Activated B cell treated with CpG ODN at 0.5 μM for 24 hours (primary cell): ENCODE measurements around the gene CBFA2T2. TPM values are rescaled to one million over a fixed set of nuclear protein-coding genes. Genes with fewer than 3 reads are reported as not detected.

Experiments used
- ATAC-seq: fragments of 200-7000 bp; cut with Tn5 transposase; one replicate; pipeline ENCODE4 v1.10.0; 2021; ENCODE audit warnings: low read depth, mild to moderate bottlenecking, moderate library complexity
- CTCF ChIA-PET: fragments of 350-600 bp; sonication (Branson Sonifier 250); formaldehyde crosslinking; loops from one replicate; lab custom pipeline; 2021; ENCODE audit warnings: antibody characterized with exemption; lab: Charles Lee
- POLR2A ChIA-PET: fragments of 350-600 bp; sonication (Branson Sonifier 250); formaldehyde crosslinking; loops from one replicate; lab custom pipeline; 2021; ENCODE audit warnings: antibody characterized with exemption; lab: Charles Lee
- DNase-seq: peaks from one replicate; pipeline ENCODE4 v3.0.0; 2022
- H3K27ac Mint-ChIP-seq: one replicate; pipeline ENCODE4 v1.8.0; 2020; ENCODE audit warnings: mixed read lengths
- H3K27me3 Mint-ChIP-seq: one replicate; pipeline ENCODE4 v1.8.0; 2021; ENCODE audit warnings: mixed read lengths
- H3K36me3 Mint-ChIP-seq: one replicate; pipeline ENCODE4 v1.8.0; 2021; ENCODE audit warnings: low read depth, mixed read lengths
- H3K4me1 Mint-ChIP-seq: one replicate; pipeline ENCODE4 v1.8.0; 2021; ENCODE audit warnings: mixed read lengths
- H3K4me3 Mint-ChIP-seq: one replicate; pipeline ENCODE4 v1.8.0; 2020; ENCODE audit warnings: mild to moderate bottlenecking, mixed read lengths
- H3K9me3 Mint-ChIP-seq: one replicate; pipeline ENCODE4 v1.8.0; 2020; ENCODE audit warnings: mixed read lengths
- CTCF ChIP-seq: fragments of 200-600 bp; IDR thresholded peaks from one replicate; pipeline ENCODE4 v1.8.0; 2022; ENCODE audit warnings: antibody characterized with exemption, mild to moderate bottlenecking
- intact Hi-C: fragments of 100-400 bp; cut with micrococcal nuclease; formaldehyde crosslinking; loops from one replicate; pipeline ENCODE4 v1.15.1; 2024
- total RNA-seq: library from RNA; stranded (reverse); gene quantifications from 2 replicates; pipeline ENCODE4 v1.2.3, GENCODE V29; 2022

CBFA2T2 gene
- total RNA-seq, 1 donor from 2014 or later, result 15.8 TPM

- no peak for ATAC-seq
- peaks cover 30% of the 10 kb centered on the region for H3K36me3 Mint-ChIP-seq
- intact Hi-C loops, result no loop called here
- CTCF ChIA-PET, result interaction anchor here (1.8 kb wide), 1 partner anchor 190 kb away, joined by 6 read pairs; no protein-coding TSS in a partner anchor
- no peak overlapping the region for H3K27ac Mint-ChIP-seq
- TF ChIP-seq CTCF, result no peak
- POLR2A ChIA-PET, result no interaction called here
- no peak for DNase-seq
- H3K4me3 Mint-ChIP-seq, result no peak overlapping the region
- no peaks in the 10 kb centered on the region for H3K27me3 Mint-ChIP-seq
- H3K4me1 Mint-ChIP-seq, result peaks cover 9% of the 10 kb centered on the region
- H3K9me3 Mint-ChIP-seq, result no peaks in the 10 kb centered on the region
Measured at GRCh38 chr20:33647603-33648395, 157.9 kb downstream of the CBFA2T2 start.

GRCh38 chr20:33648396-33649004 is 158.6 kb downstream of the CBFA2T2 start:
- CTCF ChIA-PET, result interaction anchor here (0.6 to 1.8 kb wide), 2 partner anchors 191 to 520 kb away, joined by 3 to 6 read pairs; no protein-coding TSS in a partner anchor
- intact Hi-C loops, result no loop called here
- Mint-ChIP-seq H3K4me1 (peaks cover 16% of the 10 kb centered on the region), H3K27me3 (no peaks in the 10 kb centered on the region), H3K27ac (no peak overlapping the region), H3K4me3 (no peak overlapping the region), H3K9me3 (no peaks in the 10 kb centered on the region), H3K36me3 (peaks cover 24% of the 10 kb centered on the region)
- ATAC-seq (no peak), DNase-seq (no peak)
- TF ChIP-seq CTCF, result no peak
- POLR2A ChIA-PET, result no interaction called here

- Mint-ChIP-seq H3K9me3 (no peaks in the 10 kb centered on the region), H3K36me3 (peaks cover 20% of the 10 kb centered on the region), H3K4me3 (no peak overlapping the region), H3K27ac (no peak overlapping the region), H3K4me1 (peaks cover 17% of the 10 kb centered on the region), H3K27me3 (no peaks in the 10 kb centered on the region)
- ATAC-seq, result no peak
- ChIA-PET POLR2A (interaction anchor here (0.6 kb wide), 1 partner anchor 17 kb away, joined by 5 read pairs; the partner anchor contains the start of gene ACTL10), CTCF (no interaction called here)
- no peak for TF ChIP-seq CTCF
- DNase-seq, result no peak
- intact Hi-C loops, result no loop called here
Measured at GRCh38 chr20:33649201-33649681, 159.3 kb downstream of the CBFA2T2 start.

- CTCF ChIA-PET, result no interaction called here
- H3K4me3 Mint-ChIP-seq, result no peak overlapping the region
- peaks cover 17% of the 10 kb centered on the region for H3K4me1 Mint-ChIP-seq
- ATAC-seq (no peak), DNase-seq (no peak)
- no peak overlapping the region for H3K27ac Mint-ChIP-seq
- H3K27me3 Mint-ChIP-seq, result no peaks in the 10 kb centered on the region
- no peak for TF ChIP-seq CTCF
- no peaks in the 10 kb centered on the region for H3K9me3 Mint-ChIP-seq
- peaks cover 10% of the 10 kb centered on the region for H3K36me3 Mint-ChIP-seq
- POLR2A ChIA-PET, result no interaction called here
- intact Hi-C loops, result no loop called here
Measured at GRCh38 chr20:33650111-33650752, 160.3 kb downstream of the CBFA2T2 start.
